A549 (cell line): ENCODE results near the gene PHF23. TPM values are rescaled to one million over a fixed set of nuclear protein-coding genes. Genes with fewer than 3 reads are reported as not detected.

Experiments
- ATAC-seq, 2 experiments: fragments of 200-7000 bp in 1 of 2; fragments of >200 bp in 1 of 2; cut with Nextera tagmentation in 1 of 2; cut with Tn5 transposase in 1 of 2; 3 replicates each; pipeline versions ENCODE4 v1.8.0 to v1.9.1; 2018 to 2020; ENCODE audit warnings: mild to moderate bottlenecking in 1 of 2, moderate library complexity in 1 of 2
- CTCF ChIA-PET: fragments of 300-600 bp; sonication (Branson Sonifier 250); formaldehyde crosslinking; extraction: SDS; loops from one replicate; lab custom pipeline; 2021; ENCODE audit warnings: antibody characterized with exemption, inconsistent platforms; lab: Yijun Ruan, JAX
- POLR2A ChIA-PET: fragments of 350-600 bp; formaldehyde crosslinking; extraction: SDS; loops from one replicate; lab custom pipeline; 2021; ENCODE audit warnings: antibody characterized with exemption, inconsistent platforms; lab: Yijun Ruan, JAX
- DNase-seq, 2 experiments: peaks; one replicate each; pipeline versions ENCODE4 v3.0.0 to v3.0.0-alpha.2; 2011 to 2016; ENCODE audit warnings: low read depth in 1 of 2, low spot score in 1 of 2
- FAIRE-seq: peaks from 2 replicates; lab custom pipeline; 2011; peaks lifted over from hg19 to GRCh38; lab: Jason Lieb, UNC
- H3K27ac ChIP-seq, 2 experiments: fragments of >200 bp; sonication (Bioruptor Twin); formaldehyde crosslinking; 3 replicates each; pipeline ENCODE4 v1.5.1; 2016 to 2017
- H3K4me1 ChIP-seq: fragments of >200 bp; sonication (Bioruptor Twin); formaldehyde crosslinking; 3 replicates; pipeline ENCODE4 v1.6.1; 2016
- H3K4me2 ChIP-seq: fragments of >200 bp; sonication (Bioruptor Twin); formaldehyde crosslinking; 3 replicates; pipeline ENCODE4 v1.6.1; 2016
- H3K4me3 ChIP-seq: fragments of >200 bp; sonication (Bioruptor Twin); formaldehyde crosslinking; 3 replicates; pipeline ENCODE4 v1.5.1; 2016
- H3K9me3 ChIP-seq: fragments of >200 bp; sonication (Bioruptor Twin); formaldehyde crosslinking; 3 replicates; pipeline ENCODE4 v1.6.1; 2016
- BHLHE40 ChIP-seq: IDR thresholded peaks from 2 replicates; pipeline ENCODE4 v1.6.1; 2012; ENCODE audit warnings: low read depth, low read length, inconsistent platforms
- CBX2 ChIP-seq: fragments of 200-600 bp; sonication (generic); IDR thresholded peaks from 2 replicates; pipeline ENCODE4 v1.6.1; 2016; ENCODE audit warnings: low read depth, mild to moderate bottlenecking, borderline replicate concordance
- CBX8 ChIP-seq: fragments of 200-600 bp; sonication (generic); IDR thresholded peaks from 2 replicates; pipeline ENCODE4 v1.6.1; 2016
- CEBPB ChIP-seq, 2 experiments: fragments of >200 bp in 1 of 2; sonication (Bioruptor Twin) in 1 of 2; formaldehyde crosslinking in 1 of 2; IDR thresholded peaks; 2 replicates each; pipeline ENCODE4 v1.6.1; 2012 to 2016
- CHD4 ChIP-seq: fragments of 200-600 bp; sonication (generic); IDR thresholded peaks from 2 replicates; pipeline ENCODE4 v1.6.1; 2016; ENCODE audit warnings: antibody characterized with exemption, mild to moderate bottlenecking, borderline replicate concordance
- EHMT2 ChIP-seq: fragments of 200-600 bp; sonication (generic); IDR thresholded peaks from 2 replicates; pipeline ENCODE4 v1.6.1; 2016; ENCODE audit warnings: antibody characterized with exemption, low read depth, mild to moderate bottlenecking, moderate library complexity
- ESRRA ChIP-seq: fragments of 150-350 bp; IDR thresholded peaks from 2 replicates; pipeline ENCODE4 v1.6.1; 2014; ENCODE audit warnings: mild to moderate bottlenecking, low read length, borderline replicate concordance
- FOXS1 ChIP-seq: fragments of 250-450 bp; sonication (Bioruptor Pico); IDR thresholded peaks from 2 replicates; pipeline ENCODE4 v1.5.0; 2020; ENCODE audit warnings: mild to moderate bottlenecking, moderate library complexity
- HOXA7 ChIP-seq: fragments of 250-450 bp; sonication (Bioruptor Pico); IDR thresholded peaks from 2 replicates; pipeline ENCODE4 v1.5.0; 2020; ENCODE audit warnings: mild to moderate bottlenecking, moderate library complexity
- HOXB13 ChIP-seq: fragments of 250-450 bp; sonication (Bioruptor Pico); IDR thresholded peaks from 2 replicates; pipeline ENCODE4 v1.5.0; 2020; ENCODE audit warnings: low read depth, mild to moderate bottlenecking, moderate library complexity
- HOXB5 ChIP-seq: fragments of 250-450 bp; sonication (Bioruptor Pico); IDR thresholded peaks from 2 replicates; pipeline ENCODE4 v1.5.0; 2020; ENCODE audit warnings: mild to moderate bottlenecking, moderate library complexity
- JUN ChIP-seq, 2 experiments: fragments of >200 bp; sonication (Bioruptor Twin); formaldehyde crosslinking; IDR thresholded peaks; 2 replicates in 1 of 2; 3 replicates in 1 of 2; pipeline ENCODE4 v1.6.1; 2016 to 2017
- KDM1A ChIP-seq: fragments of 200-600 bp; sonication (generic); IDR thresholded peaks from 2 replicates; pipeline ENCODE4 v1.6.1; 2016; ENCODE audit warnings: low read depth, mild to moderate bottlenecking
- KDM5A ChIP-seq: fragments of 200-600 bp; sonication (generic); IDR thresholded peaks from 2 replicates; pipeline ENCODE4 v1.6.1; 2016; ENCODE audit warnings: antibody characterized with exemption, mild to moderate bottlenecking
- MAFK ChIP-seq: fragments of 450-650 bp; IDR thresholded peaks from 2 replicates; pipeline ENCODE4 v1.6.1; 2014; ENCODE audit not compliant: partially characterized antibody
- MYC ChIP-seq: IDR thresholded peaks from 2 replicates; pipeline ENCODE4 v1.6.1; 2012; ENCODE audit warnings: mild to moderate bottlenecking, inconsistent platforms, low read length, improper control_type of control experiment, borderline replicate concordance
- NFE2L2 ChIP-seq: fragments of 150-350 bp; conservative IDR thresholded peaks from 2 replicates; pipeline ENCODE4 v1.6.1; 2014; ENCODE audit warnings: low read length
- NPAS2 ChIP-seq: fragments of 250-450 bp; sonication (Bioruptor Pico); IDR thresholded peaks from 2 replicates; pipeline ENCODE4 v1.8.0; 2022; ENCODE audit warnings: mild to moderate bottlenecking, moderate library complexity, borderline replicate concordance
- NR3C1 ChIP-seq: fragments of >200 bp; sonication (Bioruptor Twin); formaldehyde crosslinking; IDR thresholded peaks from 3 replicates; pipeline ENCODE4 v1.6.1; 2017
- PHF8 ChIP-seq: fragments of 200-600 bp; sonication (generic); IDR thresholded peaks from 2 replicates; pipeline ENCODE4 v1.6.1; 2016; ENCODE audit warnings: low read depth, mild to moderate bottlenecking, antibody characterized with exemption, moderate library complexity, borderline replicate concordance
- POLR2A ChIP-seq: IDR thresholded peaks from 2 replicates; pipeline ENCODE4 v1.6.1; 2012; ENCODE audit warnings: mild to moderate bottlenecking, low read length
- RARB ChIP-seq: fragments of 250-450 bp; sonication (Bioruptor Pico); IDR thresholded peaks from 2 replicates; pipeline ENCODE4 v1.8.0; 2021; ENCODE audit warnings: mild to moderate bottlenecking, moderate library complexity
- RFX5 ChIP-seq: fragments of 450-650 bp; IDR thresholded peaks from 2 replicates; pipeline ENCODE4 v1.7.1; 2014; ENCODE audit warnings: antibody characterized with exemption, mild to moderate bottlenecking, moderate library complexity
- RNF2 ChIP-seq: fragments of 200-600 bp; sonication (generic); IDR thresholded peaks from 2 replicates; pipeline ENCODE4 v1.6.1; 2016; ENCODE audit warnings: low read depth, mild to moderate bottlenecking, antibody characterized with exemption, moderate library complexity, borderline replicate concordance
- TFCP2L1 ChIP-seq: fragments of 250-450 bp; sonication (Bioruptor Pico); IDR thresholded peaks from 2 replicates; pipeline ENCODE4 v1.5.0; 2021; ENCODE audit warnings: mild to moderate bottlenecking
- ZFP36 ChIP-seq: fragments of 450-650 bp; IDR thresholded peaks from 2 replicates; pipeline ENCODE4 v1.6.1; 2014; ENCODE audit warnings: borderline replicate concordance; ENCODE audit not compliant: partially characterized antibody
- ZNF302 ChIP-seq: fragments of 250-450 bp; sonication (Bioruptor Pico); IDR thresholded peaks from 2 replicates; pipeline ENCODE4 v1.9.0; 2021; ENCODE audit warnings: inconsistent platforms, mild to moderate bottlenecking, moderate library complexity
- ZSCAN20 ChIP-seq: fragments of 250-450 bp; sonication (Bioruptor Pico); IDR thresholded peaks from 2 replicates; pipeline ENCODE4 v1.8.0; 2022; ENCODE audit warnings: mild to moderate bottlenecking, moderate library complexity
- WGBS: methylation state at CpG from one replicate; pipeline ENCODE4 v1.1.6; 2017; ENCODE audit errors: missing lambda C conversion rate; 5-methylcytosine and 5-hydroxymethylcytosine counted together
- polyA plus RNA-seq, 4 experiments: library from polyadenylated mRNA; depleted of rRNA in 3 of 4; stranded (reverse); fragments of >200 nt; fragmentation: RNase III in 1 of 4; extraction: RNeasy Plus Mini Kit Qiagen cat#74134 plus additional on column Dnase treatment in 1 of 4; gene quantifications; 2 replicates in 3 of 4; 3 replicates in 1 of 4; pipeline ENCODE4 v1.2.3, GENCODE V29; 2011 to 2017
- TF ChIP-seq, protein P1 (sequence below): IDR thresholded peaks from 2 replicates; pipeline ENCODE4 v1.6.1; 2012
- TF ChIP-seq, protein P2 (sequence below): fragments of 250-450 bp; sonication (Bioruptor Pico); IDR thresholded peaks from 2 replicates; pipeline ENCODE4 v1.5.0; 2021; ENCODE audit warnings: mild to moderate bottlenecking, moderate library complexity, borderline replicate concordance
- TF ChIP-seq, protein P3 (sequence below): fragments of 150-350 bp; IDR thresholded peaks from 2 replicates; pipeline ENCODE4 v1.6.1; 2014; ENCODE audit warnings: low read depth, mild to moderate bottlenecking, low read length
- TF ChIP-seq, protein P4 (sequence below): IDR thresholded peaks from 2 replicates; pipeline ENCODE4 v1.6.1; 2012; ENCODE audit warnings: low read depth, borderline replicate concordance
- TF ChIP-seq, protein P5 (sequence below): fragments of 450-650 bp; IDR thresholded peaks from 2 replicates; pipeline ENCODE4 v1.6.1; 2014; ENCODE audit warnings: antibody characterized with exemption

PHF23 gene
- polyA plus RNA-seq, 2 of the 4 experiments (the other 2 are of a cell fraction) = 52.1 to 80.2 TPM

DNA sequence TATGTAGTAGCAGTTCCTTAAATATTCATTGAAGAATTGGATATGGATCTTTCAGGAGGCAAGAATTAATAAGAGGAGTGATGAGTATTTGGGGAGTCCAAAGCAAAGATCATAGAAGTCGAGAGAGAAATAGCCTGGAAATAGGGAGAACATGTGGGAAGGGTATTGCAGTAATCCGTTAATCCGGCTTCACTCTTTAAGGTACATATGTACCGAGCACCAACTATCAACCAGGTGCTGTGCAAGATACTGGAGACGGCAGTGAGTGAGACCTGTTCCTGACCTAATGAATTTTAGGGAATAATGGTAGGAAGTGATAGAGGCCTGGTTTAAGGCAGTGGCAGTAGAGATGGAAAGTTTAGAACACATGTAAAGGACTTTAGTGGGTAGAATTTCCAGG, 13.8 kb upstream of the PHF23 start:
- CTCF ChIA-PET = no interaction called here
- peaks cover 28% of the 10 kb centered on the region for H3K4me1 ChIP-seq
- ATAC-seq (no peak), FAIRE-seq (no peak), DNase-seq (no peak)
- peak overlapping the region; percentile 96 for H3K4me2 ChIP-seq
- TF ChIP-seq ZNF302 (CRISPR knock-in tag) = no peak
- 0 out of 2 replicates have a peak, but pooled peaks have one; percentile 57 for TF ChIP-seq HOXA7 (CRISPR knock-in tag)
- TF ChIP-seq ZFP36 = no peak
- TF ChIP-seq RARB (CRISPR knock-in tag) = no peak
- TF ChIP-seq TFCP2L1 = 0 out of 2 replicates have a peak, but pooled peaks have one; percentile 33
- TF ChIP-seq, protein P1, sequence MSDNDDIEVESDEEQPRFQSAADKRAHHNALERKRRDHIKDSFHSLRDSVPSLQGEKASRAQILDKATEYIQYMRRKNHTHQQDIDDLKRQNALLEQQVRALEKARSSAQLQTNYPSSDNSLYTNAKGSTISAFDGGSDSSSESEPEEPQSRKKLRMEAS = no peak
- POLR2A ChIA-PET = no interaction called here
- H3K27ac ChIP-seq = peak overlapping the region; percentile 96 to 99
- 72% methylated on average over 5 of the region's 5 CpGs for WGBS
- no peaks in the 10 kb centered on the region for H3K9me3 ChIP-seq
- H3K4me3 ChIP-seq = peak overlapping the region; percentile 99

DNA sequence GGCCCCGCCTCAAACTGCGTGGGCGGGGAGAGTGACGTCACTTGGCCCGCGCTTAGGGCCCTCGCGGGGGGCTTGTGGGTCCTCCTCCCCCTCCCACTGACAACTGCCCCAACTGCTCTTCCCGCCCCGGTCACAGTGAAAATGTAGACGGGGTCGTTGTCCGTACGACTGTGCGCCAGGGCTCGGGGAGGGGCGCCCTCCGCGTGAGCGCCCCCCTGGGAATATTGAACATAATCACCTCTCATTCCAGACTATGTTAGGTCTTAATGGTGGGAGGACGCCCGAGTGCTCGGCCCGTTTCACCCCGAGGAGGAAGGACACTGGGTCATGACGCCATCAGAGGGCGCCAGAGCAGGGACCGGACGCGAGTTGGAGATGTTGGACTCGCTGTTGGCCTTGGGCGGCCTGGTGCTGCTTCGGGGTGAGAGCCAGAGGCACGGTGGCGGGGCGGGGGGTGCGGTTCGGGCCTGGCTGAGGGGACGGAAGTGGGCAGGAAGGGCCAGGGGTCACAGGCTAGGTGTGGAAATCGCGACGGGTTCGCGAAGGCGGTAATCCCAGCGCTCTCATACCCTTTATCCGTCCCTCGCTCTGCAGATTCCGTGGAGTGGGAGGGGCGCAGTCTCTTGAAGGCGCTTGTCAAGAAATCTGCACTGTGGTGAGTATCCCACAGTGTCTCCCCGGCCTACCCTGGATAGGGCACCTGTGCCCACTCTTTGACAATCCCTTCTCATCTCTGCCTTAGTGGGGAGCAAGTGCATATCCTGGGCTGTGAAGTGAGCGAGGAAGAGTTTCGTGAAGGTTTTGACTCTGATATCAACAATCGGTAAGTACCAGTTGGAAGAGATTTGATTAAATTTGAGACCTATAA, 13.2 kb upstream of the PHF23 start, which contains the start of gene ELP5:
ELP5 (plus strand) TSS at position 40 of the 868 bp plus-strand sequence; CDS start at position 376, 336 bp downstream.
- CTCF ChIA-PET = interaction anchor here (1.6 kb wide), 1 partner anchor 11 kb away, joined by 7 read pairs; the partner anchor contains the start of gene GABARAP
- peak within 1 kb of the TSS; percentile 96 for H3K4me2 ChIP-seq
- H3K27ac ChIP-seq = peak within 1 kb of the TSS; percentile 96 to 99
- H3K4me1 ChIP-seq = peaks cover 28% of the 10 kb centered on the region
- POLR2A ChIA-PET = interaction anchor here (1.0 to 2.0 kb wide), 3 partner anchors 10 to 14 kb away, joined by 3 to 15 read pairs (median 6); partner anchors contain the start of genes GABARAP and PHF23
- ATAC-seq = peak; percentile 85 to 86
- peak; percentile 97 to 98 for DNase-seq
- peak within 1 kb of the TSS; percentile 99 for H3K4me3 ChIP-seq
- H3K9me3 ChIP-seq = no peaks in the 10 kb centered on the region
- peak; percentile 88 for FAIRE-seq
- WGBS = 3% methylated on average over 48 of the region's 55 CpGs
- TF ChIP-seq CBX8 = no peak
- no peak for TF ChIP-seq BHLHE40
- TF ChIP-seq, protein P2, sequence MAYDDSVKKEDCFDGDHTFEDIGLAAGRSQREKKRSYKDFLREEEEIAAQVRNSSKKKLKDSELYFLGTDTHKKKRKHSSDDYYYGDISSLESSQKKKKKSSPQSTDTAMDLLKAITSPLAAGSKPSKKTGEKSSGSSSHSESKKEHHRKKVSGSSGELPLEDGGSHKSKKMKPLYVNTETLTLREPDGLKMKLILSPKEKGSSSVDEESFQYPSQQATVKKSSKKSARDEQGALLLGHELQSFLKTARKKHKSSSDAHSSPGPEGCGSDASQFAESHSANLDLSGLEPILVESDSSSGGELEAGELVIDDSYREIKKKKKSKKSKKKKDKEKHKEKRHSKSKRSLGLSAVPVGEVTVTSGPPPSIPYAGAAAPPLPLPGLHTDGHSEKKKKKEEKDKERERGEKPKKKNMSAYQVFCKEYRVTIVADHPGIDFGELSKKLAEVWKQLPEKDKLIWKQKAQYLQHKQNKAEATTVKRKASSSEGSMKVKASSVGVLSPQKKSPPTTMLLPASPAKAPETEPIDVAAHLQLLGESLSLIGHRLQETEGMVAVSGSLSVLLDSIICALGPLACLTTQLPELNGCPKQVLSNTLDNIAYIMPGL (CRISPR knock-in tag) = no peak
- peak; percentile 39; the same call in 1 of the 2 replicates for TF ChIP-seq HOXB5
- TF ChIP-seq RNF2 = no peak
- no peak for TF ChIP-seq KDM1A
- TF ChIP-seq FOXS1 (CRISPR knock-in tag) = no peak
- peak; percentile 73 for TF ChIP-seq KDM5A
- no peak for TF ChIP-seq ESRRA
- TF ChIP-seq EHMT2 = no peak
- TF ChIP-seq NPAS2 (CRISPR knock-in tag) = no peak
- TF ChIP-seq, protein P3, sequence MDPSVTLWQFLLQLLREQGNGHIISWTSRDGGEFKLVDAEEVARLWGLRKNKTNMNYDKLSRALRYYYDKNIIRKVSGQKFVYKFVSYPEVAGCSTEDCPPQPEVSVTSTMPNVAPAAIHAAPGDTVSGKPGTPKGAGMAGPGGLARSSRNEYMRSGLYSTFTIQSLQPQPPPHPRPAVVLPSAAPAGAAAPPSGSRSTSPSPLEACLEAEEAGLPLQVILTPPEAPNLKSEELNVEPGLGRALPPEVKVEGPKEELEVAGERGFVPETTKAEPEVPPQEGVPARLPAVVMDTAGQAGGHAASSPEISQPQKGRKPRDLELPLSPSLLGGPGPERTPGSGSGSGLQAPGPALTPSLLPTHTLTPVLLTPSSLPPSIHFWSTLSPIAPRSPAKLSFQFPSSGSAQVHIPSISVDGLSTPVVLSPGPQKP = no peak
- TF ChIP-seq CEBPB (IDR thresholded peaks at IDR 0.05) = peak in 1 of 2 experiments; percentile 26; a peak in 1 of 4 replicates
- TF ChIP-seq PHF8 = peak; percentile 95
- no peak for TF ChIP-seq ZFP36
- TF ChIP-seq CBX2 = no peak
- 0 out of 2 replicates have a peak, but pooled peaks have one; percentile 7 for TF ChIP-seq TFCP2L1
- peak in 1 of 2 experiments; percentile 90; a peak in 3 of 5 replicates for TF ChIP-seq JUN (IDR thresholded peaks at IDR 0.05)
- TF ChIP-seq HOXB13 (CRISPR knock-in tag) = no peak
- no peak for TF ChIP-seq CHD4
- no peak for TF ChIP-seq ZSCAN20 (CRISPR knock-in tag)
- peak; percentile 71; the same call in 1 of the 2 replicates for TF ChIP-seq MYC
- TF ChIP-seq, protein P4, sequence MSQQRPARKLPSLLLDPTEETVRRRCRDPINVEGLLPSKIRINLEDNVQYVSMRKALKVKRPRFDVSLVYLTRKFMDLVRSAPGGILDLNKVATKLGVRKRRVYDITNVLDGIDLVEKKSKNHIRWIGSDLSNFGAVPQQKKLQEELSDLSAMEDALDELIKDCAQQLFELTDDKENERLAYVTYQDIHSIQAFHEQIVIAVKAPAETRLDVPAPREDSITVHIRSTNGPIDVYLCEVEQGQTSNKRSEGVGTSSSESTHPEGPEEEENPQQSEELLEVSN = 0 out of 2 replicates have a peak, but pooled peaks have one; percentile 9
- no peak for TF ChIP-seq MAFK
- TF ChIP-seq NR3C1 = no peak
- TF ChIP-seq, protein P5, sequence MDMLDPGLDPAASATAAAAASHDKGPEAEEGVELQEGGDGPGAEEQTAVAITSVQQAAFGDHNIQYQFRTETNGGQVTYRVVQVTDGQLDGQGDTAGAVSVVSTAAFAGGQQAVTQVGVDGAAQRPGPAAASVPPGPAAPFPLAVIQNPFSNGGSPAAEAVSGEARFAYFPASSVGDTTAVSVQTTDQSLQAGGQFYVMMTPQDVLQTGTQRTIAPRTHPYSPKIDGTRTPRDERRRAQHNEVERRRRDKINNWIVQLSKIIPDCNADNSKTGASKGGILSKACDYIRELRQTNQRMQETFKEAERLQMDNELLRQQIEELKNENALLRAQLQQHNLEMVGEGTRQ = no peak
- peak; percentile 90 for TF ChIP-seq POLR2A
- peak; percentile 78 for TF ChIP-seq RFX5
- TF ChIP-seq NFE2L2 = no peak
